ENCODE measurements around the gene MRPS2. TPM values are rescaled to one million over a fixed set of nuclear protein-coding genes. Genes with fewer than 3 reads are reported as not detected.
"Not testable (repeated sequence)": the region's sequence is repeated elsewhere in the genome, so short reads cannot be mapped to it uniquely, and the experiment has no call there.

Gene MRPS2
- total RNA-seq, 1 donor from 2014 or later = 23.4 TPM

DNA sequence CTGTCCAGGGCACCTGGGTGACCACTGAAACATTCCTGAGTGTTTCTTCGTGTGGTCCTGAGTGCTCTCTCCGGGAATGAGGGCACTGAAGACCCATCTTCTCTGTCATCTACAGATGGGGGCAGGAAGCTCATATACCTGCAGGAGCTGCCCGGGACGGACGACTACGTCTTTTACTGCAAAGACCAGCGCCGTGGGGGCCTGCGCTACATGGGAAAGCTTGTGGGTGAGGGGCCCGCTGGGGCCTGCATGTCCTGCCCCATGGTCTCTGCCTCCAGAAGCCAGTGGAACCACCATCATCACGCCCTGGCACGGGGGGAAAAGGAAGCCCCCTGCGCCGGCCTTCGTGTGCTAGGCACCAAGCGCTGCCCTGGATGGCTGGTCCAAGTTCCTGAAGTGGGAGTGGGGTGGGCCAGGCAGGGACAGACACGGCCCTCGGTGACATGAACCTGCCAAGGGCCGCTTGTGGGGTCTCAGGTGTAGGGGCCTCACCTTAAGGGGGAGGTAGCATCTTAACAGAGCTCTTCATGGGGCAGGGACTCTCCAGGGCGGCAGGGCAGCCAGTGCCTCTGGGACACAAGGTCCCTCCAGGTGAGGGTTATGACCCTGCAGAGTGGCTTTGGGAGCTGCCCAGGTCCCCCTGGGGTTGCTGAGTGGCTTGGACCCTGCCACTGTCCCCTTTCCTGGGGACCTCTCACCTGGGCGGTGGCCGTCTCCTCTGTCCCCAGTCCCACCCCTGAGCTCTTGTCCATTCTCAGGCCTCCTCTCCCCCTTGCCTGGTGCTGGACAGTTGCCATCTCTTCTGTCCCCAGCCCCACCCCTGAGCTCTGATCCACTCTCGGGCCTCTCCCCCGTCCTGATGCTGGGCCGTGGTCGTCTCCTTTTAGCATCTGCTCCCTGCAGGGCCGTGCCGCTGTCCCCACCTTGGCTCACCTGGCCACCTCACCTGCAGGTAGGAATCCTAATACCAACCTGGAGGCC lies 47.6 kb downstream of the MRPS2 start:
- Histone ChIP-seq H3K27me3 (no peaks in the 10 kb centered on the region), H3K4me3 (no peak overlapping the region), H3K27ac (no peak overlapping the region), H2AFZ (replicated peaks) (no peak overlapping the region), H3K4me2 (no peak overlapping the region), H4K20me1 (ENCODE audit: low read depth) (no peaks in the 10 kb centered on the region), H3K4me1 (no peaks in the 10 kb centered on the region), H3K79me2 (ENCODE audit: low read depth) (no peaks in the 10 kb centered on the region), H3K9ac (no peak overlapping the region), H3K36me3 (no peaks in the 10 kb centered on the region), H3F3A (ENCODE audit: low read depth) (no peaks in the 10 kb centered on the region), H3K9me3 (ENCODE audit: low read depth) (no peaks in the 10 kb centered on the region)
- DNase-seq (ENCODE audit: low spot score) = no peak
- Mint-ChIP-seq H3K4me1 (no peaks in the 10 kb centered on the region), H3K27me3 (ENCODE audit: insufficient read depth, low read depth) (no peaks in the 10 kb centered on the region), H3K27ac (no peak overlapping the region), H3K4me3 (no peak overlapping the region), H3K36me3 (no peaks in the 10 kb centered on the region), H3K9me3 (peaks cover 2% of the 10 kb centered on the region)
- TF ChIP-seq EZH2 (IDR thresholded peaks at IDR 0.05) = no peak
- TF ChIP-seq, protein P1, sequence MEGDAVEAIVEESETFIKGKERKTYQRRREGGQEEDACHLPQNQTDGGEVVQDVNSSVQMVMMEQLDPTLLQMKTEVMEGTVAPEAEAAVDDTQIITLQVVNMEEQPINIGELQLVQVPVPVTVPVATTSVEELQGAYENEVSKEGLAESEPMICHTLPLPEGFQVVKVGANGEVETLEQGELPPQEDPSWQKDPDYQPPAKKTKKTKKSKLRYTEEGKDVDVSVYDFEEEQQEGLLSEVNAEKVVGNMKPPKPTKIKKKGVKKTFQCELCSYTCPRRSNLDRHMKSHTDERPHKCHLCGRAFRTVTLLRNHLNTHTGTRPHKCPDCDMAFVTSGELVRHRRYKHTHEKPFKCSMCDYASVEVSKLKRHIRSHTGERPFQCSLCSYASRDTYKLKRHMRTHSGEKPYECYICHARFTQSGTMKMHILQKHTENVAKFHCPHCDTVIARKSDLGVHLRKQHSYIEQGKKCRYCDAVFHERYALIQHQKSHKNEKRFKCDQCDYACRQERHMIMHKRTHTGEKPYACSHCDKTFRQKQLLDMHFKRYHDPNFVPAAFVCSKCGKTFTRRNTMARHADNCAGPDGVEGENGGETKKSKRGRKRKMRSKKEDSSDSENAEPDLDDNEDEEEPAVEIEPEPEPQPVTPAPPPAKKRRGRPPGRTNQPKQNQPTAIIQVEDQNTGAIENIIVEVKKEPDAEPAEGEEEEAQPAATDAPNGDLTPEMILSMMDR (IDR thresholded peaks at IDR 0.05) = no peak
- TF ChIP-seq EZH2phosphoT487 (IDR thresholded peaks at IDR 0.05) = no peak

DNA sequence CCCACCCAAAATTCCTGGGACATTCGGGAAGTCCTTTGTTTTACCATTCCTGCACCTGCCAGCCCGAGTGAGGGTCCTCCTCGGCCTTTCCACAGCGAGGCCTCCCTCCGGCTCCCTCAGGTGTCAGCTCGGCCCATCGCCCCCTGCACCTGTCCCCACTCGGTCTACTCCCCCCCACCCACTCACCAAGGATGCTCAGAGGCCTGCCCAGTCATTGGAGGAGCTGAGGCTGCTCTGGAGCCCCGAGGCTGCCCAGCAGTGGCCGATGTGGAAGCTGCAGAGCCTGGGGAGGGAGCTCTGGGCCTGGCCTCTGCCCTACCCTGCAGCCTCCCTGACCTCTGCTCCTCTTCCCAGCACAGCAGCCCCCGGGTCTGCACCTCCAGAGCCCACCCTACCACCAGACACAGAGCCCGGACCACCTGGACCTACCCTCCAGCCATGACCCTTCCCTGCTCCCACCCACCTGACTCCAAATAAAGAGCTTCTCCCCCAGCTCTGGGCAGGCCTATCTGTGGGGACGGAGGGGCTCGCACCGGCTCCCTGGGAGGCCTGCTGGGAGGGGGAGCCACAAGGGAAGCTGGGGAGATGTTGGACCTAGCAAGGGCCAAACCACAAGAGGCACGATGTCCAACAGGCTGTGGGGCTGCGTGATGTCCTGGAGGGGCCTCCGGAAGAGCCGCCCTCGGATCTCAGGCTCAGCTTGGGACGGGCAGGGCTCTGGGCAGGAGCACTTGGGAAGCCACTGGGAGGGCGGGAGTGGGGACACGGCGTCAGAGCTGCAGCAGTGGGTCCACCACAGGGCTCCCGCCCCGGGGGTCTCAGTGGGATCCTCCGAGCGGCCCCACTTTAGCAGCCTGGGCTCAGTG lies 49.2 kb downstream of the MRPS2 start:
- not testable (repeated sequence) for H3K36me3 Mint-ChIP-seq; H3K27ac Mint-ChIP-seq; H3K4me3 ChIP-seq; H3F3A ChIP-seq (ENCODE audit: low read depth); H3K9me3 ChIP-seq (ENCODE audit: low read depth); DNase-seq (ENCODE audit: low spot score); H3K9ac ChIP-seq; H3K27me3 ChIP-seq; H3K36me3 ChIP-seq; H3K27ac ChIP-seq; H3K9me3 Mint-ChIP-seq; H3K4me1 ChIP-seq; H3K27me3 Mint-ChIP-seq (ENCODE audit: insufficient read depth, low read depth); H3K4me2 ChIP-seq; H3K4me1 Mint-ChIP-seq; H3K79me2 ChIP-seq (ENCODE audit: low read depth); H2AFZ ChIP-seq (replicated peaks); H4K20me1 ChIP-seq (ENCODE audit: low read depth); H3K4me3 Mint-ChIP-seq

DNA sequence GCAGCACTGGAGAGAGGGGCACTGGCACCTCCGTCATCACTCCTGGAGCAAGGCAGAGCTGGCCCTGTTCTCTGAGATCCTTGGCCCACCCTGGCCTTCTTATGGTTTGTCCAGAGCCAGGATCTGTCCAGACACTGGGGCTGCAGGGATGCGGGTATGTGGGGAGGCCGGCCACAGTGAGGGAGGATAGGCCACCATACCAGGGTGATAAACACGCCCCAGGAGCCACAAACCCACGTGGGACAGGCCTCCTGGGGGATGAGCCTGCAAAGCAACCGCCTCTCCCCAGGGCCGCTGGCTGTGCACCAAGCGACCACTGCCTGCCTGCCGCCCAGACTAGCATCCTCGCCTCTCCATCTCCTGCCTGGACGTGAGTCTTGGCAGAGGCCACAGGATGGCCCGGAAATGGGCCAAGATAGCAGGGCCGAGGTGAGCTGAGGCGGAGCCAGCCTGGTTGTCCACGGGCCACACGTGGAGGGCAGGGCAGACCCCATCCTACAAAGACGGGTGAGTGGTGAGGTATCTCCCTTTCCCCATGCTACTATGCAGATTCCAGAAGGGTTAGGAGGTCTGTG lies 49.9 kb downstream of the MRPS2 start:
- DNase-seq (ENCODE audit: low spot score) = no peak
- H3K9me3 ChIP-seq (ENCODE audit: low read depth) = no peaks in the 10 kb centered on the region
- no peak overlapping the region for H2AFZ ChIP-seq (replicated peaks)
- TF ChIP-seq EZH2 (IDR thresholded peaks at IDR 0.05) = no peak
- Mint-ChIP-seq H3K4me1 (peaks cover 2% of the 10 kb centered on the region), H3K9me3 (peaks cover 2% of the 10 kb centered on the region), H3K4me3 (no peak overlapping the region), H3K36me3 (no peaks in the 10 kb centered on the region), H3K27me3 (ENCODE audit: insufficient read depth, low read depth) (peaks cover 2% of the 10 kb centered on the region), H3K27ac (no peak overlapping the region)
- no peak overlapping the region for H3K27ac ChIP-seq
- H3K79me2 ChIP-seq (ENCODE audit: low read depth) = no peaks in the 10 kb centered on the region
- no peaks in the 10 kb centered on the region for H3K4me1 ChIP-seq
- H3K4me3 ChIP-seq = no peak overlapping the region
- H3K27me3 ChIP-seq = no peaks in the 10 kb centered on the region
- no peaks in the 10 kb centered on the region for H4K20me1 ChIP-seq (ENCODE audit: low read depth)
- no peak overlapping the region for H3K9ac ChIP-seq
- no peaks in the 10 kb centered on the region for H3K36me3 ChIP-seq
- no peak overlapping the region for H3K4me2 ChIP-seq
- H3F3A ChIP-seq (ENCODE audit: low read depth) = no peaks in the 10 kb centered on the region

DNA sequence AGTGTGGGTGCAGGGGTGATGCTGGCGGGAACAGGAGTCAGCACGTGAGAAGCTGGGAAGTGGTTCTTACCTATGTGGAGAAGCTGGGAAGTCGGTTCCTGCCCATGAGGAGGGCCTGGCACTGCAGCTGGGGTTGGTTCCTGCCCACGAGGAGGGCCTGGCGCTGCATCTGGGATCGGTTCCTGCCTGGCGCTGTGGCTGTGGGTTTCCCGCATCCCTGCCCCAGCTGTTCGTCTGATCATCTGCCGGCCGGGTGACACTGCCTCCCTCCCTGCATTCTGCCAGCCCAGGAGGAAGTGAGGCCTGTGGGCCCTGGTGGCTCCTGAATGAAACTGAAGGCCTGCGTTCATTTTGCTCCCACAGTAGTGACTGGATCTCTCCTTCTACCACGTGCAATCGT lies 50.5 kb downstream of the MRPS2 start:
- Mint-ChIP-seq H3K4me1 (peaks cover 2% of the 10 kb centered on the region), H3K27ac (no peak overlapping the region), H3K36me3 (no peaks in the 10 kb centered on the region), H3K27me3 (ENCODE audit: insufficient read depth, low read depth) (peaks cover 2% of the 10 kb centered on the region), H3K9me3 (peaks cover 2% of the 10 kb centered on the region), H3K4me3 (no peak overlapping the region)
- no peak overlapping the region for H3K9ac ChIP-seq
- no peaks in the 10 kb centered on the region for H3K9me3 ChIP-seq (ENCODE audit: low read depth)
- no peaks in the 10 kb centered on the region for H3K27me3 ChIP-seq
- no peak for TF ChIP-seq EZH2phosphoT487 (IDR thresholded peaks at IDR 0.05)
- H3K4me1 ChIP-seq = no peaks in the 10 kb centered on the region
- no peak for DNase-seq (ENCODE audit: low spot score)
- no peak overlapping the region for H3K4me2 ChIP-seq
- no peak overlapping the region for H3K4me3 ChIP-seq
- H3K36me3 ChIP-seq = no peaks in the 10 kb centered on the region
- H3K79me2 ChIP-seq (ENCODE audit: low read depth) = no peaks in the 10 kb centered on the region
- no peak overlapping the region for H3K27ac ChIP-seq
- no peaks in the 10 kb centered on the region for H3F3A ChIP-seq (ENCODE audit: low read depth)
- no peak overlapping the region for H2AFZ ChIP-seq (replicated peaks)
- H4K20me1 ChIP-seq (ENCODE audit: low read depth) = no peaks in the 10 kb centered on the region

All from neural progenitor cell (in vitro differentiated cells).